SIG-M5 (cell line): ENCODE measurements around the gene CDH23.

Experiments
- DNase-seq: peaks from one replicate; lab custom pipeline; 2025; lab: John Stamatoyannopoulos, UW

Gene CDH23

DNA sequence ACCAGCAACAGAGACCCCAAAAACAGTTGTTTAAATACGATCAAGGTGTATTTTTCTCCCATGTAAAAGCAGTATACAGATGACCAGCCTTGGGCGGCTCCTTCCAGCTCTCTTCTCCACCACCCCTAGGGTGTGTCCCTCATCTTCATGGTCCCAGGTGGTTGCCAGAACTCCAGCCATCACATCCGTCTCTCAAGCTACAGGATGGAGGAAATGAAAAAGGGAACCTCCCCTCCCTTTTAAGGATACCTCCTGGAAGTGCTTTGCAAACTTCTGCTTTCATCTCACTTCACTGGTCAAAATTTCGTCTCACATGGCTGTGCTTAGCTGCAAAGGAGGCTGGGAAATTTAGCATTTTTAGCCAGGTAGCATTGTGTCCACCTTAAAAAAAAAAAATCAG, 263.6 kb downstream of the CDH23 start:
- DNase-seq: no peak

GRCh38 chr10:71661060-71661622, 264.4 kb downstream of the CDH23 start:
- no peak for DNase-seq

DNA sequence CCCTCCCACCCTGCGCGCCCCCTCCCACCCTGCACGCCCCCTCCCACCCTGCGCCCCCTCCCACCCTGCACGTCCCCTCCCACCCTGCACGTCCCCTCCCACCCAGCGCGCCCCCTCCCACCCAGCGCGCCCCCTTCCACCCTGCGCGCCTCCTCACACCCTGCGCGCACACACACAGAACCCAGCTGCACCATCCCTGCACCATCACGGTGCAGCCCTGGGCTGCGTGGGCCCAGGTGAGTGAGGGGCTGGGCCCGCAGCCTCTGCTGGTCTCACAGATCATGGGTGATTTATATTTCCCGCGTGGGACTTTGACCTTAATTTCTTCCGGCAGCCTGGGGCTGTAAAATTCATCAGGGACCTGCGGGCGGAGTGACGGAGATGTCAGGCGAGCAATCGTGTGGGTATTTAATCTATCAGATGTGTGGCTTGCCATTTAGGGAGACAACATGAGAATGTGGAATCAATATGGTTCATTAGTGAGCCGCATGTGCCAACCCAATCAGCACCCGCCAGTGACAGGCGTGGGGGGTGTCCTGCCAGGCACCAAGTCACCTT, 265.1 kb downstream of the CDH23 start:
- DNase-seq: no peak

GRCh38 chr10:71663311-71663710, 266.6 kb downstream of the CDH23 start:
- DNase-seq: no peak

DNA sequence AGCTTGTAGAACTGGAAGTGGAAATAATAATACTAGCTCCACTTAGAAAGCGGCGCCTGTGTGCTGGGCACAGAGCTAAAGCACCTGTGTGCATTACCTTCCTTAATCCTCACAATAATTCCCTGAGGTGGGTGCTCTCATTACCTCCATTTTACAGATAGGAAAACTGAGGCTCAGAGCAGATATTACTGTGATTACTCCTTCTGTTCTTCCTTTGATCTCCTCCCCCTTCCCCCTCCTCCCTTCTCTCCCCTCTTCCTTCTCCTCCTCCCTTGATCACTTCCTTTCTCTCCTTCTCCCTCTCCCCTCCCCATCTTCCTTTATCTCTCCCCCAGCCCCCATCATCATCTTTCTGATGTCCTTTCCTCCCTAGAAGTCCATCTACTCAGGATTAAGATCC, 267.9 kb downstream of the CDH23 start:
- DNase-seq: no peak

DNA sequence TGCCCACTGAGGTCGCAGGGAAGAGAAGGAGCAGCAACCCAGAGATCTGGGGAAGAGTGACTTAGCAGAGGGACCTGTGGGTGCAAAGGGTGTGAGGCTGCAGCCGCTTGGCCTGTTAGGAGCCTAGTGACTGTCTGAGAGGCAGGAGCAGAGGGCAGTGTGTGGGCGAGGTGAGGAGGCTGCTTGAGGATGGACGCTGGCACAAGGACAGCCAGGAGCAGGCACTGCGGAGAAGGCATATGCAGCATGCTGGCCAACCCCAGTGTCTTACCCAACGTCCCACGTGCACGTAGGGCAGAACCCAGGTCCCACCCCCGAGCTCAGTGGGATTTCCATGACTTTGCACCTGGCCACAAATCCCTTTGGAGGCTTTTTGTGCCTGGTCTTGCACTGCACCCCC, 268.7 kb downstream of the CDH23 start:
- no peak for DNase-seq

DNA sequence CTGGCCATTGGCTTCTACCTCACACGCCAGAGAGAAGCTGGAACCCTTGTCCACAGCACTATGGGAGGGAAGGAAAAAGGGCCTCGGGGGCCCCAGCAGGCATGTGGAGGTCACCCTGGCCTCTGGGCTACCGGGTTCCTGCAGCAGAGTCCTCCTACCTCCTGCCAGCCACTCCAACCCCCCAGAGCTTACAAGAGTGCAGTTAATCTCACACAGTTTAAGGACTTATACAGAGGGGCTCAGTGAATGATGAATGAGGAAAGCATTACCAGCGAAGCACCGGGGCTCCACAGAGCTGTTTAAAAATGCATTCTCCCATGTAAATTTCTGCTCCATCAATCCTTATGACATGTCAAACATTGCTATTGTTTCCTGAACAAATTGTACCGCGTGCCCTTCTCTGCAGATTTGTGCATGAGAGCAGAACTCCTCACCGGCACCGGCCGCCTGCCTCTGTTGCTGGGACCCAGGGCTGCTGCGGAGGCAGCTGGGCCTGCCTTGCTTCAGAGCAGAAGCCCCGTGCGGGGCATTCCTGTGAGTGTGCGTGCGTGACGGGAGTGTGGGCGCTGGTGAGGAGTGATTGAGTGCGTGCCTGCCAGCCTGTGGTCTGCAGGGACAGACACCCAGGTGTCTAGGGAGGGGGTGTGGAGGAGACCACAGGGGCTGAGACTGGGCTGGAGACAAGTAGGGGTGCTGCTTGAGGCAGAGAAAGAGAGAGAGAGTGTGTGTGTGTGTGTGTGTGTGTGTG, 270.1 kb downstream of the CDH23 start:
- DNase-seq: no peak

DNA sequence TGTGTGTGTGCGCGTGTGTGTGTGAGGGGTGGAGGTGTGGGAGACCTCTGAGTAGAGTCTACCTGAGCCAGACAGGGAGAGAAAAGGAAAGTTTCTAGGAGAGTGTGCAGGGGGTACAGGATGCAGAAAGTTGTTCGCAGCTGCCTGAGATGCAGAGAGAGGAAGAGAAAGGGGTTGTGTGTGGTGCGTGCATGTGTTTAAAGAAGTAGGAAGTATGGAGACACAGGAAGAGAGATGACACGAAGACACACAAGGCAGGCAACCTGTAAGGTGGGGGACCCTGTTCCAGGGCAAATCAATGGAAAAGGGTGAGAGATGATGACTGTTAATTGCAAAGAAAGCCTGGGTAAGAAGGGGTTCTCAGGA, 270.6 kb downstream of the CDH23 start:
- DNase-seq: no peak

- no peak for DNase-seq
These were observed 275.6 kb downstream of the CDH23 start for GRCh38 chr10:71671994-71672946.

GRCh38 chr10:71675295-71675970, 278.7 kb downstream of the CDH23 start:
- DNase-seq: no peak

DNA sequence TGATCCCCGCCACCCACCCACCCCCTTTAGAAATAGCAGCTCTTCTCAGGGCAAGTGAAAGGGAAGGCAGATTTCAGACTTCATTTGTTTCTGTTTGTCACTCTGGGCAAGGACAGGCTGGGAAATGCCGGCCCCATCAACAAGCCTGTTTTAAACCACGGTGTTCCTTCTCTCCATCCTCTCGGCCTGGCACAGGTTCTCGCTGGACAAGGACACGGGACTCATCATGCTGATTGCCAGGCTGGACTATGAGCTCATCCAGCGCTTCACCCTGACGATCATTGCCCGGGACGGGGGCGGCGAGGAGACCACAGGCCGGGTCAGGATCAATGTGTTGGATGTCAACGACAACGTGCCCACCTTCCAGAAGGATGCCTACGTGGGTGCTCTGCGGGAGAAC, 280.5 kb downstream of the CDH23 start:
- no peak for DNase-seq

GRCh38 chr10:71678057-71678805, 281.5 kb downstream of the CDH23 start:
- no peak for DNase-seq

GRCh38 chr10:71679425-71679824, 282.7 kb downstream of the CDH23 start:
- no peak for DNase-seq

GRCh38 chr10:71681977-71682376, 285.3 kb downstream of the CDH23 start:
- no peak for DNase-seq

- no peak for DNase-seq
These were observed 286.6 kb downstream of the CDH23 start for GRCh38 chr10:71683301-71683700.

DNA sequence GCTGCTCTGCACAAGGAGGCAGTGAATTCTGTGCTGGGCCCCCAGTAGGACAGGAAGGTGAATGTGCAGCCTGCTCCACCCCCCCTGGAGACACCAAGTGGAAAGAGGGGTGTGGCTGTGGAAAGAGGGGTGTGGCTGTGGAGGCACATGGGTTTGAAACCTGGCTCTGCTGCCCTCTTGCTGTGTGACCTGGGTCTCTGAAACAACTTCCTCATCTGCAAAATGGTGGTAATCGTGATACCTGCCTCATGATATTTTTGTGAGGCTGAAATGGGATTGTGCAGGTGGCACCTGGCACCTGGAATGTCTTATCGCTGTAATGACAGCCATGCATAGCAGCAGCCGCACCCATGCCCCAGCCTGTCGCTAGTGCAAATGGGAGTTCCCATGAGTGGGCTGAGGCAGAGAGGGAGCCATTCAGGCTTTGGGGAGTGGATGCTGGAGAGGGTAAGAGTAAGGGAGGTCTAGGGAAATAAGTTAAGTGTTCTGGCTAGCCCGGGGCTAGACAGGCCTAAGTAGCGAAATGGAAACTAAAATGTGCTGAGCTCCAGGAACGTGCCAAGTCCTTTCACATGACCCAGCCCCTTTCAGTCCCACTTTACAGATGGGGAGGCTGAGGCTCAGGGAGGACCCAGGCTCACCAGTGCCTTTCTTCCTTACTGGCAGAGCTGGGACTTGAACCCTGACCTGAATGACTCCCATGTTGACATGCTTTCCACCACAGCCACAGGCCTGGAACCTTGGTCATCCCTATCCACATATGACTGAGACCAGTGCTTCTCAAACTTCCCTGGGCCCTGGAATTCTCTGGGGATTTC, 287.8 kb downstream of the CDH23 start:
- no peak for DNase-seq

GRCh38 chr10:71685554-71686232, 289.0 kb downstream of the CDH23 start:
- no peak for DNase-seq

DNA sequence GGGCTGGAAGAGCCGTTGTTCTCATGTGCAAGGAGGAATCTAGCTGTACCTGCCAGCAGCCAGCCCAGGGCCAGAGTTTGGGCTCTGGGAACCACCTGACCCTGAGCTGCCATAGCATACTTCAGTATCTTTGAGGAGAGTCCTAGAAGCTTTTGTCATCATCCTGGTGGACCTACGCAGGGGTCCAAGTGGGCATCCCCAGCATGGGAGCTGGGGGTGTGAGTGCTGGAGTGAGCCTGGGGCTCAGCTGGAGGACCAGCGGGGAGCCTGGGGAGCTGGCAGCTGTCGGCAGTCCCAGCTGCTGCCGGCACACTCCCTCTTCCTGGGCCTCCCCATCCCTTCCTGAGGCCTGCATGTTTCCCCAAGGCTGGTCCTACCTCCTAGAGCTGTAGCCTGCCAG, 290.4 kb downstream of the CDH23 start:
- DNase-seq: no peak

DNA sequence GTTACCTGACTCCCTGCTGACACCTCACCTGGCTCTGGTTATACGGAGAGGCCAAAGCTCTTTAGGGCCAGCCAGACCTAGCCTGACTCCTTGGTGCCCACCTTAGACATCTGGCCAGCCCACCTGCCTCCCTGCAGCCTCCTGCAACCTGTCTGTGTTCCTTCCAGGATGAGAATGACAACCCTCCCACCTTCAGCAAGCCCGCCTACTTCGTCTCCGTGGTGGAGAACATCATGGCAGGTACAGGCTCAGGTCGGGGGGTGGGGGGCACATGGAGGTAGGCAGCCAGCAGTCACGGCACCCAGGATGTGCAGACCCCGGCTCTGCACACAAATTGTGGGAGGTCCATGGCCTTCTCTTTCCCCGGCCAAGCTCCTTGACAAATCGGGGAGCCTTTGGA, 290.8 kb downstream of the CDH23 start:
- DNase-seq: no peak

DNA sequence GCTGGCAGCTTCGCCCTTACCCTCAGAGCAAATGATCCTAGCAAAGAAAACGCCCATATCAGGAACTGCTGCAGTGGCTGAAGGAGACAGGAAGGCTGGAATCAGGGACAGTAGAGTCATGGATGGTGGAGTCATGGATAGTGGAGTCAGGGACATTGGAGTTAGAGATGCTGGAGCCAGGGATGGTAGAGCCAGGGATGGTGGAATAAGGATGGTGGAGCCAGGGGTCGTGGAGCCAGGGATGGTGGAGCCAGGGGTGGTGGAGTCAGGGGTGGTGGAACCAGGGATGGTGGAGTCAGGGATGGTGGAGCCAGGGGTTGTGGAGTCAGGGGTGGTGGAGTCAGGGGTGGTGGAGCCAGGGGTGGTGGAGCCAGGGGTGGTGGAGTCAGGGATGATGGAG, 291.5 kb downstream of the CDH23 start:
- DNase-seq: no peak
